Prostate gland (tissue), 2 donors: ENCODE data around the gene CMSS1.

ENCODE experiments used
- POLR2A ChIP-seq: fragments of 450-650 bp; IDR thresholded peaks from one replicate; pipeline ENCODE4 v1.6.1; 2016; ENCODE audit warnings: antibody characterized with exemption, mild to moderate bottlenecking
- POLR2AphosphoS5 ChIP-seq: sonication (generic); formaldehyde crosslinking; IDR thresholded peaks from one replicate; pipeline ENCODE4 v1.6.1; 2017; ENCODE audit warnings: antibody characterized with exemption
- TF ChIP-seq, protein P1 (sequence below), 4 experiments: fragments of 200-600 bp in 2 of 4; fragments of 450-650 bp in 2 of 4; sonication (generic) in 2 of 4; IDR thresholded peaks; 1 replicate in 3 of 4; 2 replicates in 1 of 4; pipeline ENCODE4 v1.5.1; 2016 to 2019; ENCODE audit warnings: antibody characterized with exemption in 4 of 4, mild to moderate bottlenecking in 2 of 4, moderate library complexity in 2 of 4

DNA sequence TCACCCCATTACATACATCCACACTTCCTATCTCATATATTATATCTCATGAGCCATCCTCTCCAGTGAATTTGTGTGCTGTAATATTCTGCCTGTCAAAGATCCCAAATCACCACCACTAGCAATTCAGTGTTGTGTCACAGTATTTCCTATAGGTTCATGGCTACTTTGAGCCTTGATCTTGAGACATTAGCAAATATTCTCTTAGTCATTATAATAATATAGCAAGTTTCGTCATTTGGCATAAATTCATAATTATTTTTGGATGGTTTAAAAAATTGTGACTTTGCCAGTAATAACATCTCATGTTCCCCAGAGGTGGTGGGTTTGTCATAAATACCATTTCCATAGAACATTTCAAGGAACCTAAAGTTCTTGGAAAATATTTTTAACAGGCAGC lies 47.7 kb downstream of the CMSS1 start:
- TF ChIP-seq, protein P1, sequence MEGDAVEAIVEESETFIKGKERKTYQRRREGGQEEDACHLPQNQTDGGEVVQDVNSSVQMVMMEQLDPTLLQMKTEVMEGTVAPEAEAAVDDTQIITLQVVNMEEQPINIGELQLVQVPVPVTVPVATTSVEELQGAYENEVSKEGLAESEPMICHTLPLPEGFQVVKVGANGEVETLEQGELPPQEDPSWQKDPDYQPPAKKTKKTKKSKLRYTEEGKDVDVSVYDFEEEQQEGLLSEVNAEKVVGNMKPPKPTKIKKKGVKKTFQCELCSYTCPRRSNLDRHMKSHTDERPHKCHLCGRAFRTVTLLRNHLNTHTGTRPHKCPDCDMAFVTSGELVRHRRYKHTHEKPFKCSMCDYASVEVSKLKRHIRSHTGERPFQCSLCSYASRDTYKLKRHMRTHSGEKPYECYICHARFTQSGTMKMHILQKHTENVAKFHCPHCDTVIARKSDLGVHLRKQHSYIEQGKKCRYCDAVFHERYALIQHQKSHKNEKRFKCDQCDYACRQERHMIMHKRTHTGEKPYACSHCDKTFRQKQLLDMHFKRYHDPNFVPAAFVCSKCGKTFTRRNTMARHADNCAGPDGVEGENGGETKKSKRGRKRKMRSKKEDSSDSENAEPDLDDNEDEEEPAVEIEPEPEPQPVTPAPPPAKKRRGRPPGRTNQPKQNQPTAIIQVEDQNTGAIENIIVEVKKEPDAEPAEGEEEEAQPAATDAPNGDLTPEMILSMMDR (IDR thresholded peaks at IDR 0.05): no peak
- no peak for TF ChIP-seq POLR2A
- TF ChIP-seq POLR2AphosphoS5: no peak
